Measurements from ENCODE around the gene APBA1.

APBA1 gene

GRCh38 chr9:69392826-69393225, 279.3 kb downstream of the APBA1 start:
- DNase-seq, result no peak

GRCh38 chr9:69391946-69392345, 280.2 kb downstream of the APBA1 start:
- DNase-seq, result no peak

GRCh38 chr9:69391487-69391886, 280.7 kb downstream of the APBA1 start:
- DNase-seq, result no peak

- DNase-seq, result no peak
Observed at GRCh38 chr9:69389437-69389995, 282.7 kb downstream of the APBA1 start.

GRCh38 chr9:69388596-69388995, 283.6 kb downstream of the APBA1 start:
- no peak for DNase-seq

GRCh38 chr9:69386651-69387050, 285.5 kb downstream of the APBA1 start:
- no peak for DNase-seq

GRCh38 chr9:69385581-69386033, 286.6 kb downstream of the APBA1 start:
- DNase-seq, result no peak

- DNase-seq, result no peak
Observed at GRCh38 chr9:69382135-69382534, 290.0 kb downstream of the APBA1 start.

GRCh38 chr9:69380811-69381210, 291.4 kb downstream of the APBA1 start:
- peak; percentile 55 for DNase-seq

GRCh38 chr9:69380301-69380700, 291.9 kb downstream of the APBA1 start:
- no peak for DNase-seq

GRCh38 chr9:69379270-69379982, 292.7 kb downstream of the APBA1 start:
- DNase-seq, result peak; percentile 76

- no peak for DNase-seq
Observed at GRCh38 chr9:69377981-69378380, 294.2 kb downstream of the APBA1 start.

Data from kidney glomerular epithelial cell (primary cell).